A549 treated with Mapracorat at 1 μM for 4 hours (cell line): ENCODE data around the gene SERINC3. TPM values are rescaled to one million over a fixed set of nuclear protein-coding genes. Genes with fewer than 3 reads are reported as not detected.

ENCODE experiments used
- total RNA-seq: library from RNA; stranded (reverse); fragments of 200-300 nt; extraction: Qiagen RNA extraction; gene quantifications from 5 replicates; pipeline ENCODE4 v1.2.3, GENCODE V29; 2022

Gene SERINC3
- 71.0 to 91.1 TPM (median 80.0 TPM) in 5 replicates for total RNA-seq

GRCh38 chr20:44521484-44522481 is at the start of gene SERINC3:
TSS of gene SERINC3 (minus strand) at chr20:44522070. CDS start at chr20:44521951, 119 bp downstream.

GRCh38 chr20:44475694-44476560 is 45.9 kb downstream of the SERINC3 start, which contains the start of gene TTPAL:
TSS of gene TTPAL (plus strand) at chr20:44475874. CDS start at chr20:44480000, 4,126 bp downstream.

Other genes with a start within 250 kb of the SERINC3 start
- 7.7 to 9.6 TPM (median 9.3 TPM) in 5 replicates for gene FITM2, start 210.9 kb downstream of the SERINC3 start, total RNA-seq
- 0.15 to 0.47 TPM (median 0.33 TPM) in 4 of 5 replicates, not detected in the other for gene R3HDML, start 185.0 kb downstream of the SERINC3 start, total RNA-seq
- gene HNF4A, start 166.4 kb downstream of the SERINC3 start, total RNA-seq = 14.6 to 20.3 TPM (median 19.1 TPM) in 5 replicates
- gene TTPAL, start 46.2 kb downstream of the SERINC3 start, total RNA-seq = 13.6 to 16.8 TPM (median 16.1 TPM) in 5 replicates
- gene PKIG, start 60.5 kb upstream of the SERINC3 start, total RNA-seq = 37.1 to 43.1 TPM (median 39.8 TPM) in 5 replicates
- gene ADA, start 129.6 kb upstream of the SERINC3 start, total RNA-seq = 48.2 to 59.8 TPM (median 53.8 TPM) in 5 replicates
- 25.9 to 39.9 TPM (median 27.5 TPM) in 5 replicates for gene CCN5, start 193.3 kb upstream of the SERINC3 start, total RNA-seq
- 0.45 to 0.87 TPM (median 0.54 TPM) in 5 replicates for gene KCNK15, start 223.8 kb upstream of the SERINC3 start, total RNA-seq